Hepatocyte (in vitro differentiated cells): Measurements from ENCODE around the gene CDC42BPA. TPM values are rescaled to one million over a fixed set of nuclear protein-coding genes. Genes with fewer than 3 reads are reported as not detected.
A peak's percentile ranks its signal among the peaks of the same experiment; 100 is the strongest.

ENCODE experiments used
- DNase-seq: peaks from one replicate; pipeline ENCODE4 v3.0.0-alpha.2; 2016; ENCODE audit warnings: low spot score
- H2AFZ ChIP-seq: fragments of 200-600 bp; sonication (generic); 2 replicates; pipeline ENCODE4 v1.6.0; 2016; ENCODE audit warnings: antibody characterized with exemption, mild to moderate bottlenecking
- H3K27ac ChIP-seq: fragments of 200-600 bp; sonication (generic); 2 replicates; pipeline ENCODE4 v1.5.1; 2016; ENCODE audit warnings: mild to moderate bottlenecking
- H3K27me3 ChIP-seq: fragments of 200-600 bp; sonication (generic); 2 replicates; pipeline ENCODE4 v1.6.1; 2016
- H3K36me3 ChIP-seq: fragments of 200-600 bp; sonication (generic); replicated peaks from 2 replicates; pipeline ENCODE4 v1.5.1; 2016; ENCODE audit warnings: low read depth; ENCODE audit not compliant: insufficient read depth
- H3K4me1 ChIP-seq: fragments of 200-600 bp; sonication (generic); 2 replicates; pipeline ENCODE4 v1.5.1; 2016; ENCODE audit warnings: mild to moderate bottlenecking, moderate library complexity; ENCODE audit not compliant: insufficient read depth
- H3K4me2 ChIP-seq: fragments of 200-600 bp; sonication (generic); 2 replicates; pipeline ENCODE4 v1.6.0; 2016
- H3K4me3 ChIP-seq: fragments of 200-600 bp; sonication (generic); 2 replicates; pipeline ENCODE4 v1.5.1; 2016; ENCODE audit warnings: mild to moderate bottlenecking
- H3K79me2 ChIP-seq: fragments of 200-600 bp; sonication (generic); 2 replicates; pipeline ENCODE4 v1.6.0; 2017; ENCODE audit warnings: mild to moderate bottlenecking
- H3K9me2 ChIP-seq: fragments of 200-600 bp; sonication (generic); replicated peaks from 2 replicates; pipeline ENCODE4 v1.6.0; 2017; ENCODE audit warnings: mild to moderate bottlenecking; ENCODE audit not compliant: insufficient read depth
- H3K9me3 ChIP-seq: fragments of 200-600 bp; sonication (generic); 2 replicates; pipeline ENCODE4 v1.5.1; 2016; ENCODE audit warnings: low read depth, mild to moderate bottlenecking
- H4K20me1 ChIP-seq: fragments of 200-600 bp; sonication (generic); 2 replicates; pipeline ENCODE4 v1.6.0; 2016; ENCODE audit warnings: mild to moderate bottlenecking; ENCODE audit not compliant: insufficient read depth, poor library complexity, severe bottlenecking
- EZH2 ChIP-seq: fragments of 200-600 bp; sonication (generic); IDR thresholded peaks from 2 replicates; pipeline ENCODE4 v1.6.1; 2016; ENCODE audit warnings: antibody characterized with exemption, mild to moderate bottlenecking, borderline replicate concordance
- EZH2phosphoT487 ChIP-seq: fragments of 200-600 bp; sonication (generic); IDR thresholded peaks from one replicate; pipeline ENCODE4 v1.6.1; 2018; ENCODE audit warnings: antibody characterized with exemption, mild to moderate bottlenecking, low read depth, moderate library complexity; ENCODE audit not compliant: unreplicated experiment, severe bottlenecking
- WGBS: methylation state at CpG from one replicate; pipeline ENCODE4 v1.1.6; 2016; ENCODE audit warnings: low lambda C conversion rate; ENCODE audit errors: missing lambda C conversion rate; 5-methylcytosine and 5-hydroxymethylcytosine counted together
- polyA plus RNA-seq: library from polyadenylated mRNA; unstranded; fragments of >200 nt; fragmentation: Nextera tagmentation; extraction: Ambion mirVana; gene quantifications from 2 replicates; pipeline ENCODE4 v1.2.1, GENCODE V29; 2016
- total RNA-seq: library from RNA; depleted of rRNA; stranded (reverse); fragments of >200 nt; gene quantifications from 2 replicates; pipeline ENCODE4 v1.2.3, GENCODE V29; 2014
- TF ChIP-seq, protein P1 (sequence below): fragments of 200-600 bp; sonication (generic); IDR thresholded peaks from 2 replicates; pipeline ENCODE4 v1.5.1; 2016; ENCODE audit warnings: antibody characterized with exemption, mild to moderate bottlenecking; ENCODE audit not compliant: poor library complexity

Gene CDC42BPA
- total and polyA plus RNA-seq, 2 experiments from 2014 or later = 24.5 to 40.9 TPM

DNA sequence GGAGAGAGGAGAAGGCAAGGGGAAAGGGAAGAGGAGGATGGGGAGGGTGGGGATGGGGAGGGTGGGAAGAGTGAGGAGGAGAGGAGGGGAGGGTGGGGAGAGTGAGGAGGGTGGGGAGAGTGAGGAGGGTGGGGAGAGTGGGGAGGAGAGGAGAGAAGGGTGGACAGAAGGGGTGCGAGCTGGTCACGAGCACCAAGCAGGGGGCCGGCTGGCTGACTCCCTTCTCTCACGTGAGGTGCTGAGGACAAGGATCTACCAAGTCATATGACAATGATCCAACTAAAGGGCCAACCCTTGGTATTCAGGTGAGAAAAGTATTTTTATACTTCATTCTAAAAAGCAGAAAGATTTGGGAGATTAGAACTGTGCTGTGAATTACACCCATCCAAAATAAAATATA, 326.4 kb downstream of the CDC42BPA start:
- Histone ChIP-seq H3K27ac (no peak overlapping the region), H3K9me2 (no peaks in the 10 kb centered on the region), H3K79me2 (no peaks in the 10 kb centered on the region), H3K4me3 (no peak overlapping the region), H3K9me3 (no peaks in the 10 kb centered on the region), H4K20me1 (no peaks in the 10 kb centered on the region), H3K4me1 (peaks cover 40% of the 10 kb centered on the region), H3K36me3 (no peaks in the 10 kb centered on the region), H3K27me3 (no peaks in the 10 kb centered on the region), H3K4me2 (no peak overlapping the region), H2AFZ (no peak overlapping the region)
- TF ChIP-seq EZH2phosphoT487 = no peak
- no peak for TF ChIP-seq EZH2
- TF ChIP-seq, protein P1, sequence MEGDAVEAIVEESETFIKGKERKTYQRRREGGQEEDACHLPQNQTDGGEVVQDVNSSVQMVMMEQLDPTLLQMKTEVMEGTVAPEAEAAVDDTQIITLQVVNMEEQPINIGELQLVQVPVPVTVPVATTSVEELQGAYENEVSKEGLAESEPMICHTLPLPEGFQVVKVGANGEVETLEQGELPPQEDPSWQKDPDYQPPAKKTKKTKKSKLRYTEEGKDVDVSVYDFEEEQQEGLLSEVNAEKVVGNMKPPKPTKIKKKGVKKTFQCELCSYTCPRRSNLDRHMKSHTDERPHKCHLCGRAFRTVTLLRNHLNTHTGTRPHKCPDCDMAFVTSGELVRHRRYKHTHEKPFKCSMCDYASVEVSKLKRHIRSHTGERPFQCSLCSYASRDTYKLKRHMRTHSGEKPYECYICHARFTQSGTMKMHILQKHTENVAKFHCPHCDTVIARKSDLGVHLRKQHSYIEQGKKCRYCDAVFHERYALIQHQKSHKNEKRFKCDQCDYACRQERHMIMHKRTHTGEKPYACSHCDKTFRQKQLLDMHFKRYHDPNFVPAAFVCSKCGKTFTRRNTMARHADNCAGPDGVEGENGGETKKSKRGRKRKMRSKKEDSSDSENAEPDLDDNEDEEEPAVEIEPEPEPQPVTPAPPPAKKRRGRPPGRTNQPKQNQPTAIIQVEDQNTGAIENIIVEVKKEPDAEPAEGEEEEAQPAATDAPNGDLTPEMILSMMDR = no peak
- no peak for DNase-seq
- 100% methylated on average over 4 of the region's 4 CpGs for WGBS

DNA sequence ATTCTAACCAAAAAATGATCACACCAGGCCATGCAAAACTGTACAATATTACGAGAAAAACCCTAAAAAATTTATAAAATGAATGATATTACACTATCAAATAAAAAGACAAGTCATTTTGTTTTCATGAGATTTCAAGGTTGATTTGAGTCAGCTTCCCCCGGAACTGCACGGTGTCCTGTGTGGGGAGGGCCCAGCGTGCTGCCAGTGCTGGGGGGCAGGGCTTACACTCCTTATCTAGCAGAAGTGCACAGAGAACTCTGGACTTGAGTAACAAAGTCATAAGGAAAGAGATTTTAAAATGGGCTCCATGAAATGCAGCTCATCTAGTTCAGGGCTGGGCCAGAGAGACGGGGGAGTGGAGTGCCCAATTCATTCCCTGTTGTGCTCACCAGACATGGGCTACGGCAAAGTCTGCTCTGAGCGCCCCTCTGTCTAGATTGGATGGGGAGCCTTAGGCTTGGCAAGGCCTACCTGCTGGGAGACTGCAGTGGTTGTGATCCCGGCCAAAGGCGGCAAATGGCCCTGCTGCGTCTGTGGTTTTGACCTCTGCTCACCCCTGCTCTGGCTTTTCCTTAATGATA, 328.1 kb downstream of the CDC42BPA start:
- H3K9me3 ChIP-seq = no peaks in the 10 kb centered on the region
- H3K79me2 ChIP-seq = no peaks in the 10 kb centered on the region
- DNase-seq = peak; percentile 69
- H3K9me2 ChIP-seq = no peaks in the 10 kb centered on the region
- H3K4me1 ChIP-seq = peaks cover 40% of the 10 kb centered on the region
- peak overlapping the region; percentile 83 for H3K27ac ChIP-seq
- no peak overlapping the region for H3K4me3 ChIP-seq
- H4K20me1 ChIP-seq = no peaks in the 10 kb centered on the region
- H2AFZ ChIP-seq = no peak overlapping the region
- no peaks in the 10 kb centered on the region for H3K27me3 ChIP-seq
- H3K36me3 ChIP-seq = no peaks in the 10 kb centered on the region
- H3K4me2 ChIP-seq = peak overlapping the region; percentile 32
- TF ChIP-seq, protein P1 = no peak
- TF ChIP-seq EZH2phosphoT487 = no peak
- no peak for TF ChIP-seq EZH2
- WGBS = 70% methylated on average over 10 of the region's 10 CpGs

DNA sequence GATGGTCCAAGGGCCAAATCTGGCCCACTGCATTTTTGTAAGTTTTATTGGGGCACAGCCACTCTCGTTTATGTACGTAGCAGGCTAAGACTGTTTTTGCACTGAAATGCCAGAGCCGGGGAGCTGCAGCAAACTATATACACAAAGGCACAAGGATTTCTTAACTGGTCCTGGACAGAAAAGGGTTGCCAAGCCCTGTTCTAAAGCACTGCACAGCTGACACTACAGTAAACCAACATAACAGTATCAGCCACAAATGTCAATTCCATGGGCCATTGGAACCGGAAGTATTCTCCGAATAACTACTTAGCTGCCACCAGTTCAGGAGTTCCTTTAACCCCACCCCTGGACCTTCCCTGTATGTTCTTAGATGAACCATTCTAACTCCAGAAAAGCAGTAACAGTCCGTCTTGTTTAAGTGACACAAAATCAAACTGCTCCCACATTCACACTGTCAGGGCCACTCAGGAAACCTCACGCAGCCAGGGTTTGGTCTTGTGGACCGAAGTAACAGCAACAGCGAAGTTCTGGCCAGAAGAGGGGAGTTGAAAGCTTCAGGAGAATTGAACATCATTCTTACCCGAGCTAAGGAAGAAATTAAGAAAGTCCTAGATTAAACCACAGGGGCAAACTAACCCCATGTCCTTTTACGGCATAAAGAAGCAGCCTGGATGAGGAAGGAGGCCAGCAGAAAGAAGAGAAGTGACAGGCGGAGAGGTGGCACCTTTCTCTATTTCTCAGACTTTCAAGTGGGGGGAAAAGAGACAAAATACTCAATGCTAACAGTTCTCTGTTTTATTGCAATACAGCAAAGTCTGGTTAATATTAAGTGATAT, 329.0 kb downstream of the CDC42BPA start:
- no peak for DNase-seq
- Histone ChIP-seq H4K20me1 (no peaks in the 10 kb centered on the region), H3K4me1 (peaks cover 38% of the 10 kb centered on the region), H3K9me2 (no peaks in the 10 kb centered on the region), H3K9me3 (no peaks in the 10 kb centered on the region), H3K79me2 (no peaks in the 10 kb centered on the region), H3K36me3 (no peaks in the 10 kb centered on the region), H3K27me3 (no peaks in the 10 kb centered on the region), H2AFZ (no peak overlapping the region), H3K4me3 (no peak overlapping the region), H3K27ac (peak overlapping the region; percentile 62), H3K4me2 (peak overlapping the region; percentile 19)
- 75% methylated on average over 12 of the region's 12 CpGs for WGBS
- TF ChIP-seq EZH2phosphoT487 = no peak

DNA sequence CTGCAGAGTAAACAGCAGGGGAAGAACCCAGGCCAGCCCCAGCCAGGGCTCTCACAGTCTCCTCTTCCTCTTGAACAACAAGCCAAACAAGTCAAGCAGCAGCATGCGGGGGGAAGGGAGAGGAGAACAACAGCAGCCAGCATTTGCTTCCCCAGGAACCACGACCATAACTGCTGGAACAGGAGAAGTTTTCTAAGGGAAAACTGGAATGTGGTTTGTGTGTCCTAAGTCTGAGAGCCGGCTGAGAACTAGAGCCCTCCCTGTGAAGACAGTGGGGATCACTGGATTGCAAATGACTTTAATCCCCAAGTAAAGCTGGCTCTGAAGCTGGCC, 330.0 kb downstream of the CDC42BPA start:
- Histone ChIP-seq H3K4me3 (no peak overlapping the region), H3K27me3 (no peaks in the 10 kb centered on the region), H3K79me2 (no peaks in the 10 kb centered on the region), H2AFZ (no peak overlapping the region), H3K9me3 (no peaks in the 10 kb centered on the region), H3K36me3 (no peaks in the 10 kb centered on the region), H3K9me2 (no peaks in the 10 kb centered on the region), H3K27ac (peak overlapping the region; percentile 62), H3K4me2 (peak overlapping the region; percentile 19), H3K4me1 (peaks cover 35% of the 10 kb centered on the region), H4K20me1 (no peaks in the 10 kb centered on the region)
- TF ChIP-seq, protein P1 = no peak
- TF ChIP-seq EZH2 (no peak), EZH2phosphoT487 (no peak)
- WGBS = 19% methylated on average over 3 of the region's 3 CpGs
- DNase-seq = peak; percentile 52
